Measurements from ENCODE around the gene EEF1E1.

Gene EEF1E1

GRCh38 chr6:8102122-8102958, at the start of gene EEF1E1:
TSS of gene EEF1E1 (minus strand) at chr6:8102548. CDS start at chr6:8102521, 27 bp downstream.
- DNase-seq (ENCODE audit: low spot score), result peak; percentile 95

DNA sequence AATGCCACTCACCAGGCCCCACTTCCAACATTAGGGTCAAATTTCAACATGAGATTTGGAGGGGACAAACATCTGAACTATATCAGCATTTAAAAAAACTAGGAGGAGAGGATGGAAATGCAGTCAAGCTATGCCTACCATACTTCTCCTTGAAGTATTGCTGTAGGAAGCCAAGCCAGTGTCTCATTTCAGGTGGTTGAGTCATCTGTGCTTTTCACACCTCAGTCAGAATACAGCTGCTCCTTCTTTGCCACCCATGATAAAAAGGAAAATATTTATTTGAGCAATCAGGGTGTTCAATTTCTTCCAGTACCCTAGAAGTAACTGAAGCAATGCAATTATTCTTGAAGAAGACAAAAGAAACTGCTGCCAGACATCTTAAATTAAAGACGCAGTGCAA, 47.0 kb upstream of the EEF1E1 start:
- DNase-seq (ENCODE audit: low spot score), result no peak

GRCh38 chr6:8143945-8144344, 41.6 kb upstream of the EEF1E1 start:
- no peak for DNase-seq (ENCODE audit: low spot score)

DNA sequence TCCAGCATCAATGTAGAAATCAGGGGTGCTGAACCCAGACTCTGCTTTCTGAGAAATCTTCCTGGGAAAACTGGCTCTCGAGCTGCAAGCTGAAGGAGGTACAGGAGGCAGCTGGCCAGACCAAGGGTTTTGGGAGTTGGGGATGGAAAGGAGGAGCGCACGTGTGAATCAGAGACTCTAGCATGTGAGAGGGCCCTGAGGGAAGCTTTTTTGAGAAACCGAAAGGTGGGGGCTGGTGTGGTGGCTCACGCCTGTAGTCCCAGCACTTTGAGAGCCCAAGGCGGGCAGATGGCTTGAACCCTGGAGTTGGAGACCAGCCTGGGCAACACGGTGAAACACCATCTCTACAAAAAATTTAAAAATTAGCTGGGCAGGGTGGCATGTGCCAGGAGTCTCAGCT, 37.1 kb upstream of the EEF1E1 start:
- DNase-seq (ENCODE audit: low spot score), result no peak

- DNase-seq (ENCODE audit: low spot score), result no peak
These were observed 35.2 kb upstream of the EEF1E1 start for GRCh38 chr6:8137529-8137939.

- DNase-seq (ENCODE audit: low spot score), result no peak
These were observed 32.9 kb upstream of the EEF1E1 start for GRCh38 chr6:8135276-8135675.

GRCh38 chr6:8132130-8132529, 29.8 kb upstream of the EEF1E1 start:
- DNase-seq (ENCODE audit: low spot score), result no peak

GRCh38 chr6:8131265-8131897, 29.0 kb upstream of the EEF1E1 start:
- peak; percentile 66 for DNase-seq (ENCODE audit: low spot score)

GRCh38 chr6:8130399-8130798, 28.1 kb upstream of the EEF1E1 start:
- DNase-seq (ENCODE audit: low spot score), result no peak

DNA sequence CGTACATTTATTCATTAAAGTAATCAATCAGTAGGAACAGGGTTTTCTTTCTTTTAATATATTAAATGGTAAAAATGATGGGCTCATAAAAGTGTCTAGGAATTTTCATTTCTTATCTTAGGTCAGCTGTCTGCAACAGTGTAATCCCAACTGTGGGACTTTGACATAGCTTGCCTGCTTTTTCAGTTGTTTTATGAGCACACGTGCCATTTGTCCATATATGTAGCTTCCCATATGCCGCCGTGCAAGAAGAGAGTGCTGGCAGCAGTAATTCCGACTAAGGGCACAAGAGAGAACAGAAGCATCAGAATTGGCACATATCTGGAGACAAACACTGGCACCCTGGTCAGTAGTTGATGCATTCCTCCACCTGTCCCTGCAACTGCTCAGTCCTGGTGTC, 20.9 kb upstream of the EEF1E1 start:
- DNase-seq (ENCODE audit: low spot score), result no peak

GRCh38 chr6:8114956-8115355, 12.6 kb upstream of the EEF1E1 start:
- no peak for DNase-seq (ENCODE audit: low spot score)

GRCh38 chr6:8113131-8113654, 10.8 kb upstream of the EEF1E1 start:
- DNase-seq (ENCODE audit: low spot score), result no peak

- no peak for DNase-seq (ENCODE audit: low spot score)
These were observed 8.4 kb upstream of the EEF1E1 start for GRCh38 chr6:8110725-8111124.

GRCh38 chr6:8110117-8110721, 7.9 kb upstream of the EEF1E1 start:
- DNase-seq (ENCODE audit: low spot score), result no peak

DNA sequence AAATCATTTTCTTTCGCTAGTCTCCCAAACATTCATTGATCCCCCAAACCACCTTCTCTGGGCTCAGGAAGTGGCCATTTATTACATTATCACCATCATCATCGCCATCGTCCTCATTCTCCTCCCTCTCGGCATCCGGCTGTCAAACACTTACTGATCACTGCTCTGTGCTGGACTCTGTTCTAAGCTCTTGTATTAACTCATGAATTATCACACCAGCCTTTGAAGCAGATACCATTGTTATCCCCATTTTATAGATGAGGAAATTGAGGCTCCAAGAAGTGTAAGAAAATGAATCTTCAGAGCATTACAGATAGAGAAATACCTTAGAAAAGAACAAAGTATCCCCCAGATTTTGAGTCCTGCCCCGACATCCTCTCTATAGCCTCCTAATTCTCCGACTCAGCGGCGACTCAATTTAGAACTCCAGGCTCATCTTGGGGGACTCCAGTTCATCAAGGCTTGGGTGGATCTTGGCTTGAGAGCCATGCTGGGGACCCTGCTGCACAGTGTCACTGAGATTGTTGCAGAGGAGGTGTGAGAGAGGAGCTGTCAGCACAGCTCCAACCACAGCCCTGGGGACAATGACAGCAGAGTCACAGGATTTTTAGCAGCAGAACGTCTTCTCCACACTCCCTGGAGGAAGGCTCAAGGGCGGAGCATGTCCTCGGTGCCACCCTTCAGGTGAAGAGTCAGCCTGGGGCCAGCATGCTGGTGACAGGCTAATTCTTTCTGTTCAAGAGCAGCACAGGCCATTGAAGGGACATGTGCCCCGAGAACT, 6.6 kb upstream of the EEF1E1 start:
- DNase-seq (ENCODE audit: low spot score), result no peak

DNA sequence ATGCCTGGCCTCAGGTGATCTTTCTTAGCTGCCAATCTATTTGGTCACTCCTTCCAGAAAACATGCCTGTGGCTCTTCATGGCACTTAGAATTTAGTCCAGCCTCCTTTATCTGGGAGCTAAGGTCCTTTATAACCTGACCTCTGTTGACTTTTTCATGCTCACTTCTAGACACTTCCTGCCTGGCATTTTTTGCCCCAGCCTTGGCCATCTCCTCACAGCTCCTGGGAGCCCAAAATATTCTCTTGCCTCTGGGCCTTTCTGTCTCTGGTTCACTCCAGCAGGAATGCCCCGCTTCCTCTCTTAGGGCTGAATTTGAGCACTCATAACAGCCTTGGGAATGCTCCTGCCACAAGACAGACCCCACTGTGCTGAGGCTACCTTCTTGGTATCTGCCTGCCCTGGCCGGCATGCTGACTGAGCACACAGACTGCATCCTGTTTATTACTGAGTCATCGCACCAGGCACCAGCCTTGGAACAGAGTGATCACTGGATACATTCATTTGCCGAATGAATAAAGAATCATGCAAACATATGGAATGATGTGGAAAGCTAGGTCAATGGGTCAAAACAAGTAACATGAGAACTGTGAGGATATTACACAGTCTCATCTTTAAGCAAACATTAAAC, 5.8 kb upstream of the EEF1E1 start:
- DNase-seq (ENCODE audit: low spot score), result no peak

DNA sequence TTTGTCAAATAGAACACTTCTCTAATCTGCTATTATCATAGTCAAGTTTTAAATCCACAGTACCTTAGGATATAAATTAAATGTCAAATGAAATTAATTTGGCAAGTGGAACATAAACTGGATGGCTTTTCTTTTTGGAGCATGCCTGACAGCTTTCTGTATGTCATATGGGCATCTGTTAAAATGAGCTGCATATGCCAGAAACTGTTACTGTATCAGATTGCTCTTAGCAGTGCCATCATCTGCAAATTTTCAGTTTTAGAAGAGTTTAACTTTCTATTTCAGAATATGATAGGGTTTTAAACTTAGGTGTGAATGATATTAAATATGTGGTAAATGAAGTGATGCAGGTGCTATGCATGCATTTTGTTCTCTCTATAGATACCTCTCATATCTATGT, 3.4 kb upstream of the EEF1E1 start:
- no peak for DNase-seq (ENCODE audit: low spot score)

DNA sequence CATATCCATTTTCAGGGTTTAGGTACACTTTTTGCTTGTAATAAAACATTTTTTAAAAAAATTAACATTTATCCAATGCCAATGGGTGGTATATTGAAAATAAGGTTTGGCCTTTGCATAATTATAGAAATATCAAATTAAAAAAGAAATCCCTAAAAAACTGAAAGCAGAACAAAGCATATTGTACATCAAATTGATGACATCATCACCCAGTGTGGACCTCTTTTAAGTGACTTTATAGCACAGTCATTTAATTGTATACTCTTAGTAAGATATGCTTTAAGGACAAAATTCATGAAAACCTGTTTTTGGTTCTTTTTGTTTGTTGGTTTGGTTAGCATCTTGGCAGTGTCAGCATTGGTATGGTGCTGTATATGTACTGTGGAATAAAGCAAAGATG, 1.4 kb upstream of the EEF1E1 start:
- no peak for DNase-seq (ENCODE audit: low spot score)

DNA sequence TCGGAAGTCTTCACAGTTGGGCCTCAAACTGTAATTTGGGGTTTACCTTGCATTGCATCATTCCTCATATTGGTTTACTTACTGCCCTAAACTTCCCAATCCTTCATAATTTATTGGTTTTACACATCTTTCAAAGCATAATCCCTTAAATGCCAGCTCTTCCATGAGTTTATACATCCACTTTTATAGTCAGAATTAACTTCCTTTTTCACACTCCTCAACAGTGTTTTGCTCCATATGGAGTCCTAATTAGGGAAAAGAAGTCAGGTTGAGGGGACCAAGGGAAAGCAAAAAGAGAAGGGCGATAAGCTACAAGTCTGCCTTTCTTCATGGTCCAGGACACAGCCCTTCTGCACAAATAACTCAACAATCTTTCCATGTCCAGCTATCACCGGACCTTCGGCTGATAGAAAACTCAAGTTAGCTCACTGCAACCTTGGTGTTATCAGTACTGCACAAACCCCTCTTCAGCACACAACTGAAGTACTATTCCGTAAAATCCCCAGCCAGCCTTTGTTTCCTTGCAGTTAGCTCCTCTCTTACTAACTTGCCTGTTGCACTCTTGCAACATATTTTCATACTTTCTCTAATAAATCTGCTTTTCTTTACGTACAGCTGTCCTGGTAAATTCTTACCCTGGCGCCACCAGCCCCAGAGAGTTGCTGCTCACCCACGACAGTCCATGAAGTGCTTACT, 2.0 kb downstream of the EEF1E1 start:
- no peak for DNase-seq (ENCODE audit: low spot score)

- no peak for DNase-seq (ENCODE audit: low spot score)
These were observed 11.7 kb downstream of the EEF1E1 start for GRCh38 chr6:8090650-8091049.

DNA sequence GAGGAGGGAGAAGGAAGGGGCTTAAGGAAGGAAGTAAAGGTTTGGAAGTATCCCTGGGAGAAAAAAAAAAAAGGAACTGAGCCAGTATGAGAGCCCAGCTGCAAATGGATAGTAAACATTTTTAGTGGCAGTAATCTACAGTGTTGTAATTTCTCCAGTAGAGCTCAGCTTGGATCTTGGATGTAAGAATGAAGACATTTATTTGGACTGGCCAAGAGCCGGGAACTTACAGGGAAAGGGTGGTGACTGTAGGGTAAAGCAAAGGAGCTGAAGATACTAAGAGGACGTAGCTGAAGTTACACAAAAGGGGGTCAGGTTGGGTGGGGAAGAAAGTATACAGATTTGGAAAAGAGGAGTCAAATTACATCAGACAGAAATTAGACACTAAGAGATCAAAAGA, 13.5 kb downstream of the EEF1E1 start:
- no peak for DNase-seq (ENCODE audit: low spot score)
